Peyer's patch (tissue), 4 donors: ENCODE results near the gene YAP1.

ENCODE experiments used
- POLR2A ChIP-seq, 2 donors: fragments of 450-650 bp; IDR thresholded peaks; one replicate each; pipeline ENCODE4 v1.5.1; 2017; ENCODE audit warnings: antibody characterized with exemption in 2 of 2, mild to moderate bottlenecking in 2 of 2, moderate library complexity in 2 of 2
- TF ChIP-seq, protein P1 (sequence below), 6 experiments: fragments of 450-650 bp in 4 of 6; fragments of 200-600 bp in 2 of 6; sonication (generic) in 1 of 6; IDR thresholded peaks; one replicate each; pipeline ENCODE4 v1.5.1; 2017 to 2019; ENCODE audit warnings: antibody characterized with exemption in 6 of 6, mild to moderate bottlenecking in 3 of 6, moderate library complexity in 1 of 6

DNA sequence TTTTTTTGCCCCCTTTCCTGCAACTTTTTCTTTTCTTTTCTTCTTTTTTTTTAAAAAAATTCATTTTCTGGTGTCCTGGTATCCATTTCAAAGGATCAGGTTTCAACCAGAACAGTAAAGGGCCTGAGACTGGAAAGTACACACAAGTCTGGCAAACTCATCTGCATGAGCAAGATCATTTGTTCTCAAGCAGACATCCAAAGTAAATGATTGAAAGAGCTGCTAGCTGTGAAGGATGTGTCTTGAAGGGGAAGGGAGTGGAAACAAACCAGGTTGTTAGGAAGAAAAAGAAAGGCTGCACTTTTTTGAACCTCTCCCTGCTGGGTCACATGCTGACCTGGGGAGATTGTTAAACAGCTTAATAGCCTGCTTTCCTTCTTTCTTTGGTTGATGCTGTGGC lies 5.3 kb downstream of the YAP1 start:
- TF ChIP-seq POLR2A (IDR thresholded peaks at IDR 0.05) = no peak
- TF ChIP-seq, protein P1, sequence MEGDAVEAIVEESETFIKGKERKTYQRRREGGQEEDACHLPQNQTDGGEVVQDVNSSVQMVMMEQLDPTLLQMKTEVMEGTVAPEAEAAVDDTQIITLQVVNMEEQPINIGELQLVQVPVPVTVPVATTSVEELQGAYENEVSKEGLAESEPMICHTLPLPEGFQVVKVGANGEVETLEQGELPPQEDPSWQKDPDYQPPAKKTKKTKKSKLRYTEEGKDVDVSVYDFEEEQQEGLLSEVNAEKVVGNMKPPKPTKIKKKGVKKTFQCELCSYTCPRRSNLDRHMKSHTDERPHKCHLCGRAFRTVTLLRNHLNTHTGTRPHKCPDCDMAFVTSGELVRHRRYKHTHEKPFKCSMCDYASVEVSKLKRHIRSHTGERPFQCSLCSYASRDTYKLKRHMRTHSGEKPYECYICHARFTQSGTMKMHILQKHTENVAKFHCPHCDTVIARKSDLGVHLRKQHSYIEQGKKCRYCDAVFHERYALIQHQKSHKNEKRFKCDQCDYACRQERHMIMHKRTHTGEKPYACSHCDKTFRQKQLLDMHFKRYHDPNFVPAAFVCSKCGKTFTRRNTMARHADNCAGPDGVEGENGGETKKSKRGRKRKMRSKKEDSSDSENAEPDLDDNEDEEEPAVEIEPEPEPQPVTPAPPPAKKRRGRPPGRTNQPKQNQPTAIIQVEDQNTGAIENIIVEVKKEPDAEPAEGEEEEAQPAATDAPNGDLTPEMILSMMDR (IDR thresholded peaks at IDR 0.05) = no peak
